Activated gamma-delta T cell treated with anti-CD3 and anti-CD28 coated beads, Interleukin-2, amount 50 U/mL, for 16 hours (primary cell): ENCODE data around the gene SREBF2.
"Not testable (repeated sequence)": the region's sequence is repeated elsewhere in the genome, so short reads cannot be mapped to it uniquely, and the experiment has no call there.

Source experiments
- DNase-seq: peaks from one replicate; pipeline ENCODE4 v3.0.0-alpha.2; 2020; ENCODE audit warnings: low read depth

The SREBF2 gene

DNA sequence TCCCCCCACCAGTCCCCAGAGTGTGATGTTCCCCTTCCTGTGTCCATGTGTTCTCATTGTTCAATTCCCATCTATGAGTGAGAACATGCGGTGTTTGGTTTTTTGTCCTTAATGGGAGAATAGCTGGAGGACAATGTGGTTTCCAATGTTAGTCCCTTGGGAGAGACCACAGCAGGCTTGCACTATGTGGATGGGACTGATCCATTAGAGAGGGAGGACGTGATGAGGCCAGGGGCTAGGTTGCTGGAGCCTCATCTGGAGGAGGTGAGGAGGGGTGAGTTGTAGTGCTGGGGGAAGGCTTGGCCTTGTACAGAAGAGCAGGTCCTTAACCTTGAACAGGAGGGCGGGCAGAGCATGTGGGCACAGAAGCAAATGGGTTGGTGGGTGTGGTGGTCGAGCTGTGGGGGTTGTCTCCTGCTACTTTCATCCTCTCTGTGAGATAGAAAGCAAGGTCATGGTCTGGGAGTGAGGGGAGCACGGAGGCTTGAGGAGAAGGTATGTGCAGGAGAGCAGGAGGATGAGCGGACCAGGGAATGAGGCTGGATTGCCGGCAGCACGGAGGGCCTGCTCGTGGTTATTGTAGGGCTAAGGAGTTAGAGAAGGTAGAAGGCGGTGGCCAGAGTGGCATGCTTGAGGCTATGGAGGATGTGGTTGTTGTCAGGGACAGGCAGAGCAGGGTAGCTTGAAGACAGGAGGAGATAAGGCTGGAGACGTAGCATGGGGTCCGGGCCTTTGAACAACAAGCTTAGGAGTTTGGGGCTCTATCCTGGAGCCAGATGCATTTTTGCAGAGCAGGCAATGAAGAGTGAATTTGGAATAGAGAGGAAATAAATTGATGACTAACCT is 11.2 kb upstream of the SREBF2 start:
- DNase-seq: no peak

DNA sequence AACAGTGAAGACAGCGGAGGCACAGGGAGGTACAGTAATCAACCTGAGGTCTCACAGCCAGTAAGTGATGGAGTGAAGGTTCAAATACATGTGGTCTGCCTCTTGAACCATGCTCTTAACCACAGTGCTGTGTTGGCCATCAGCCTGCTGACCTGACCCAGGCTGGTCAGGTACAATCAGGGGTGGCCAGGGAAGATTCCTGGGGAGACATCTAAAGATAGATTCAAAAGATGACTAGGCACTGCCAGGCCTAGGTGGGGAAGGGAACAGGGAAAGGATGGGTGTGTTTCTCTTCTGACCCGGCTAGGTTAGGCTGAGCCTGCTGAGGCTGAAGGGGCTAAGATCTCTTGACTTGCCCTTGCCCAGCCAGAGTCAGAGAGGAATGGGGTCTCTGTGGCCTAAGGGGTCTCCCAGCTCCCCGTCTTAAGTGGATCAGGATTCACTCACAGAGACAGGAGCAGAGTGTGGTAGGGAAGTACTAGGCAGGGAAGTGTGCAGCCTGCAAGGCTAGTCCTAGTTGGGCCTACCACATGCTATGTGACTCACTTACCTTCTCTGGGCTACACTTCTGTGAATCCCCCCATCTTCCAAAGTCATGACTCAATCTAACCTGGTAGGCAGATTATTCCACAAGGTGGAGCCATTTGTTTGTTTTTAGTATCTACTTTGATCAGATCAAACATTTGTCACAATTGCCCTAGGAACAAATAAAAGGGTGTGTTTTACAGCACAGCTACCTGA is 10.4 kb upstream of the SREBF2 start:
- DNase-seq: peak; percentile 32

DNA sequence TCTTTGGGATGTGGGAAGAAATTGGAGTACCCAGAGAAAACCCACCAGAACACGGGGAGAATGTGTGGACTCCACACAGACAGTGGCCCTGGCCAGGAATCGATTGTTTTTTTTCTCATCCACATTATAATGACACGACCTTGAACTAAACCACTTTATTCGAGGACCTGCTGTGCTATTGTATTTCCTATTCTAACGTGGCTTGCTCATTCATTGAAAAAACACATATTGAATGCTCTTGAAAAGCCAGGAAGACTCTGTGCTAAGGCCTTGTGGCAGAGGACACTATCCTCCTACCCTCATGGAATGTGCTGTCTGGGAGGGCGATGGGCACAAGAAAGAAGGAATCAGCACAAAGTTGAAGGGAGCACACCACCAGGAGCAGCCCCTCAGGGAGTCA is 9.1 kb upstream of the SREBF2 start:
- DNase-seq: no peak

DNA sequence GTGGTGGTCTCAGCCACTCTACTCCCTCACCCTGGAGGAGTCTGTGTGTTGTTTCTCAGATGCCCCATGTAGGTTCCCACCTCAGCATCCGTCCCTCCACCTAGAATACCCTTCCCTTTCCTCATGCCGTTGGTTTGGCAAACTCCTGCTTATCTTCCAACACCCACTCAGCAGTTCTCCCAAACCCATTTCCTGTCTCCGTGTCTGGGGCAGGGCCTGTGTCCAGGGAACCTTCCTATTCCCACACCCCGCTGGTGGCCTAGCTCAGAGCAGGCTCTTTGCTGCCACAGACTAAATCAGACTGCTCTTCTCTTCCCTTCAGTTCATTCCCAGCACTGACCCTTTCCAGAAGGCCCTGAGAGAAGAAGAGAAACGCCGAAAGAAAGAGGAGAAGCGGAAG is 7.5 kb upstream of the SREBF2 start:
- no peak for DNase-seq

DNA sequence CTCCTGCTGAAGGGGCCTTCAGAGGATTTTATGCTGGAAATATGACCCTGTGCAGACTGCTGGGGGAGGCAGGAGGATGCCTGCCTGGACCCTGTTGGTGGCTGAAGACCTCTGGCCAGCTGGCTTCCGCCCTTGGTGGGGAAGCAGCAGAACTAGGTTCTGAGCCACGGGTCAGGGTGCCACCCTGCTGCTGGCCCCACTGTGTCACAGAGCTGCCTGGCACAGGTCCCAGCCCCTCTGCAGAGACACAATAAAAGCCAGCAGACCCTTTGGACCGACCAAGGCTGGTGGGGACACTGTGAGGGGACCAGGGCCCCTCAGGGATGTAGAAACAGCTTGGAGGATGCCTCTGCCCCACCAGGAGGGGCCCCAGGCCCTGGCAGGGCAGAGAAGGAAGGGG is 6.9 kb upstream of the SREBF2 start:
- DNase-seq: no peak

- DNase-seq: no peak
Measured at GRCh38 chr22:41826430-41827383, 6.2 kb upstream of the SREBF2 start.

DNA sequence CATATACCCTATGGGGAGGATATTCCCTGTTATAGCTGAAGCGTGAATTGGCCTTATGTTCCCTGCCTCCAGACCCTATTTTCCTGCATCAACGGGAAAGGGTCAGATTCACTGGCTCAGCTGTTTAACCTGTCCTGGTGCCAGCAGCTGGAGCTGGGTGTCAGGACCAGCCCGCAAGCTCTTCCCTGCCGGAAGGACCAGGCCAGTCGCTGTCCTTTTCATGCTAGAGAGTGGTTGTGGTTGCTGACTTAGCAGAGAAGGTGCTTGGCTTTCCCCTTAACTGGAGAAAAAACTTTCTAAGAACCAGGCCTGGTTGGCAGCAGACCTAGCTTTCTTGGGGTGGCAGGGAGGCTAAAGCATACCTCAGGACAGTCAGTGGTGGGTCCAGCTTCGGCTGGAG is 5.2 kb upstream of the SREBF2 start:
- no peak for DNase-seq

GRCh38 chr22:41828516-41828915 is 4.4 kb upstream of the SREBF2 start:
- no peak for DNase-seq

GRCh38 chr22:41830174-41830573 is 2.7 kb upstream of the SREBF2 start:
- DNase-seq: no peak

GRCh38 chr22:41831383-41831782 is 1.5 kb upstream of the SREBF2 start:
- DNase-seq: no peak

GRCh38 chr22:41831828-41832552 is 915 bp upstream of the SREBF2 start:
- DNase-seq: no peak

DNA sequence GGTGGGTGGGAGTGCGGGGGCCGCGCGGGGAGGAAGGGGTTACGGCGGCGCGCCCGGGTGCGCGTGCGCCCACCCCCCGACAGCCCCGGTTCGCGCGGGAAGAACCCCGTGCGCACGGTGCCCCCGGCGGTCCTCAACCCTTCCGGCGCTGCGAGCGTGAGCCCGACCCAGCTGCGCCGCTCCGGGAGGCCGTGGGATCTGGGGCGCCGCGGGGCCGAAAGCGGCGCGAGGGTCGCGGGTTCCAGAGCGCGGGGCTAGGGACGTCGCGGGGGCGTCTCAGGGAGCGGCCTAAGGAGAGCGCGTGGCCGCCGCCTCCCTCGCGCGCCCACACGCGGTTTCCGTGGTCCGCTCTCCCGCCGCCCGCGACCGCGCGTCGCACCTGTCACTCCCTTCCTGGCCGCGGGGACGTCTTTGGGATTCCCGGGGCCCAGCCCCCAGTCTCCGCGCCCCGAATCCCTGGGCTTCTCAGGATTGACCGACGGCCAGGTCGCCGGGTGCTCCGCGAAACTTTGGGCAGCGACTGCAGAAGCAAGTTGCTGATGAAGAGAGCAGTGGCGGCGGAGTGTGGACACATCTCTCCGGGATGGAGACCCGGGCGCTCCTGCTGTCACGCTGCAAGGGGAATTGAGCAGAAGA is 582 bp downstream of the SREBF2 start:
- DNase-seq: peak; percentile 25

GRCh38 chr22:41834005-41834944 is 1.4 kb downstream of the SREBF2 start:
- DNase-seq: no peak

- not testable (repeated sequence) for DNase-seq
Measured at GRCh38 chr22:41835462-41835861, 2.6 kb downstream of the SREBF2 start.

DNA sequence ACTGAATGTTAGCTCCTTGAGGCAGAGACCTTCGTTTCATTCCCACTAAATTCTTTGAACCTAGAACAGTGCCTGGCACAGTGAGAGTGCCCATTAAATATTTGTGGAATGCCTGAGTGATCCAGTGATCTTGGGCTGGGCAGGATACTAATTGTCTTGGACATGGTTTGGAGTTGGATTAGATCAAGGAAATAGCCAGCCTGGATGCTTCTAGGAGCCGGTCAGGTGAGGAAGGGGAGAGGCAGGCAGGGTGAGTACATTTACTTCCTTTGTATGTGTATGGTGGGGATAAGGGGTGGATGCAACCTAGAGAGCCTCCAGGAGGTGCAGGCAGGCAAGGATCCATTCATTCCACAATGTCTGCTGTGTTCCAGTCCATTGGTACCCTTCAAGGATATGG is 3.6 kb downstream of the SREBF2 start:
- DNase-seq: no peak

GRCh38 chr22:41838842-41839618 is 6.1 kb downstream of the SREBF2 start:
- no peak for DNase-seq

DNA sequence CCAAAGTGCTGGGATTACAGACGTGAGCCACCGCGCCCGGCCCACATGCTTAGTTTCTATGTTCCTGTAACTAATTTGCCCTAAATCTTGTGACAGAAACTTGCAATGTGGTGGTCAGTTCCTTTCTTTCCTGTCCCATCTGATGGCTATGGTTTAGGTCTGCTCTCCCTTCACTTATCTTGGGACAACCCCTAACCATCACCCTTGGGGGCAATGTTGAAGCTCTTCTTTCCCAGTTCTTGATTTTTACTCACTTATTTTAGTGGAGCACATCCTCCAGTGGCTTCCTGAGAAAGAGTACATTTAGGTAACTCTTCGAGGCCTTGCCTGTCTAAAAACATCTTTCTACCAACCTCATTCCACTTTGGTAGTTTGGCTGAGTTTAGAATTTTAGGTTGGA is 7.3 kb downstream of the SREBF2 start:
- DNase-seq: no peak

GRCh38 chr22:41841085-41841712 is 8.3 kb downstream of the SREBF2 start:
- DNase-seq: no peak
